ENCODE measurements around the gene ERCC1.
A peak's percentile ranks its signal among the peaks of the same experiment; 100 is the strongest.

The ERCC1 gene

DNA sequence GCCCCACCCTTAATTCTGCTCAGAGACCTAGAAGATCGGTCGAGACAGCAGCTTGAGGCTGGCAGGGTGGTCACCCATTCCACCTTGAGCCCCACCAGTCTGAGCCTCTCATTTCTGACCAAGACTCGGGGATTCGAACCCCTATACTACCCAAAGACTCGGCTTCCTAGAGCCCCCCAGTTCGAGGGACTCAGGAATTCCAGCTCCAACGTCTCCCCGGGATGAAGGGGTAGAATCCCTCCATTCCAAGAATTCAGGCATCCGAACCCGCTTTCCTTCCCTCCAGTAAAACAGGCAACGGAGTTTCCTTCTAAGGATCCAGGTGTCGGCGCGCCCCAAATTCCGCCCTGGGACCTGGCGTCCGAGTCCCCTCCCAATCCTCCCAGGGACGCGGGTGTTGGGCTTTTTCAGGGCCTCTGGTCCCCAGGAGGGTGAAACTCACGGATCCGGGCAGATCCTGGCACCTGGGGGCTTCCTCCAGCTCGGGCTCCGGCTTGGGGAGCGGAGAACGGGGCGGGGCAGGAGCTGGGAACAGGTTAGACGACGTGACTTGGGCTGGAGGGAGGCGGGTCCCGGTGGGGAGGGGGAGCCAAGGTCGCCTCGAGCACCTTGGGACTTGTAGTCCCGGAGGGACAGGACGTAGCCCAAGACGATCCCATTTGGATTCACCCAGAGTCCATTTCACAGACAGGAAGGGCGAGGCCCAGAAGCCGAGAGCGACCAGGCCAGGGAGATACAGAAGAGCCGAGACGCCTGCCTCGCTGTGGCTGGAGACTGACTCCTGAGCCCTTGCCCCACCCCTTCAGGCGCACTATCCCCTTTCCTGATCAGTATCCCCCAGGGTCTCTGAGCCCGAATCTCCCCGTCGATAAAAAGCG lies 18.9 kb downstream of the ERCC1 start, which contains the start of gene PPP1R13L:
Gene PPP1R13L (minus strand): TSS at position 513 of the 878 bp plus-strand sequence. CDS start 6,751 bp downstream, outside the sequence.
- no peak for DNase-seq

DNA sequence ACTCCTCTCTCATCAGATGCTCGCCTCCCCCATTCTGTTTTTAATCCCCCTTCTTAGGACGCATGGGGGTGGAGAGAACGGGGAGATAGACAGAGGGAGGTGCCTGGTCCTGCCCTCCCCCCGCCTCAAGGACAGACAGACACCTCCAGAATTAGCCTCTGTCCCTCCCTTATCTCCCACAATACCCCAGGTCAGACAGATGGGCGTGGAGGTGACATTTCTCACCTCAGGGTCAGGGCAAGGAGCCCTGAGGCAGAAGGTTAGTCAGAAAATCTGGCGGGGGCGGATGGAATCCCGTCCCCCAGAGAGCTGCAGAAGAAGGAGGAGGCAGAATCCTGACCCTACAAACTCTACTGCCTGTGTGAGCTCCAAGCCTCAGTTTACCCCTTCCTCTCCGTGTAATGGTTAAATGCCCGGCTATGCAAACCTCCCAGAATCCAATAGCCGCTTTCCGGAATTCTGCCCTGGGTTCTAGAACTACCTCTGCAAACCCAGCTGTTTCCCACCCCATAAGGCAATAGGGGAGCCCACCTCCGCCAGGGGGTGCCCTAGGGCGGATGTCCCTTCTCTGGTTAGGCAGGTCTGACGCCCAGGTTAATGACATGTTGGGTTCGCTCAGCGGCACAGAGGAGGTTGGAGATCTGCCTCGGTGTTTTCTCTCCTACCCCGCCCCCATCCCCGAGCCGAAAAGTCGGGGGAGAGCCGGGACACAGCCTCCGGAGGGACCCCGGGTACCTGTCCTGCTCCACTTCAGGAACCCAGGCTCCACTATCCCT lies 19.7 kb downstream of the ERCC1 start:
- DNase-seq, result peak; percentile 27 to 54 (median 47)

DNA sequence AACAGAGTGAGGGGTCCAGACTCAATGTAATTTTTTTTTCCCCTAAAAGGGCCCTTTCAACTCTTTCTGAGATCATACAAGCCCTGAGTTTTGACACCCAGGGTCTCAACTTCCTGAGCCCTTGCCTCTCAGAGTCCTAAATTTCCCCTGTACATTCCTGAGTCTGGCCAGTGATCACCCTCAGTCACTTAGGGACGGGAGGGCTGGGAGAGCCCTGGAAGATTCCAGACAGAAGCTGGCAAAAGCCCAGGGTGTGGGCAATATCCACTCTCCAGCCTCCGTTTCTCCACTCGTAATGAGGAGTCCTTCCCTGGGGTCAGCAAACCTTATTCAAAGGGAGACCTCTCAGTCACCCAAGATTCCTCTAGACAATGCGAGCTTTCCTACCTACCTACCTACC lies 20.4 kb downstream of the ERCC1 start:
- no peak for DNase-seq

DNA sequence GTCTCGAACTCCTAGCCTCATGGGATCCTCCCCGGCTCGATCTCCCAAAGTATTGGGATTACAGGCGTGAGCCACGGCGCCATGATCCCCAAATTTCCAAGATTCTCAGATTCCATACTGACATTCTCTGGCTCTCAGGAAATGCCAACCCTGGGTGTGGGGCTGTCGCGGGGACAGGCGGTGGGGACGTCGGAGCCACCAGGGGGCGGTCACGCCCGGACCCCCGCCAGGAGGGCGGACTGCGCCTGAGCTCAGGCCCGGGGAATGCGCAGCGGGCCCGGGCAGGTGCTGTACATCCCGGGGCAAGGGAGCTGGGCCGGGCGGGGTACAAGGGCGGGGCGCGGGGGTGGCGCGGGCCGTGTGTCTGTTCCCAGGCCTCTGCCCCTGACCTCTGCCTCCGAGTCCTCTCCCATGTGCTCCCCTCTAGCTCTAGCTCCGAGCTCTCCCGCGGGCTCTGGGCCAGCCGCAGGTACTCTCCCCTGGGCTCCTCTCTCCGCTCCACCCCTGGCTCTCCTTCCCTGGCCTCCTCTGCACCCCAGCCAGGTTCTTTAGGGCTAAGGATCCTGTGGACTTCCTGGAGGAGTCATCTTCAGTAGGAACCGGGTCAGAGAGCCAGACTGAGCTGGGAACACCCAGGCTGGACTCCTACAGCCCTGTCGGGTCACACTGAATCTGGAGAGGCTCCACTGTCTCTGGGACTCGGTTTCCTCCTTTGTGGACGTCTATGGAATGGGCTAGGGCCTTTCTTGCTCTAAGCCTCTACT lies 21.2 kb downstream of the ERCC1 start:
- no peak for DNase-seq

DNA sequence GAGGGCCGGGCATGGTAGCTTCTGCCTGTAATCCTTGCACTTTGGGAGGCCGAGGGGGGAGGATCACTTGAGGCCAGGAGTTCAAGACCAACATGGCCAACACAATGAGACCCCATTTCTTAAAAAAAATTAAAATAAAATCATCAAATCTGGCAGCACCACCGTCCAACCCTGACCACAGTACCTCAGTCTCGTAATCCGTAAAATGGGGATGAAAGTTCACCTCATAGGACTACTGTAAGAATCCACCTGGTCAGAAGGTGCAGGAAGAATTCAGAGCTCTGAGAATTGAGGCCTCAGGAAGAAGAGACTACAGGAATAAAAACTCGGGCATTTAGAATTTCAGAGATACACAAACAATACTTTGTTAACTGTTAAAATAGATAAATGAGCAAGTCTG lies 21.9 kb downstream of the ERCC1 start:
- DNase-seq, result no peak

DNA sequence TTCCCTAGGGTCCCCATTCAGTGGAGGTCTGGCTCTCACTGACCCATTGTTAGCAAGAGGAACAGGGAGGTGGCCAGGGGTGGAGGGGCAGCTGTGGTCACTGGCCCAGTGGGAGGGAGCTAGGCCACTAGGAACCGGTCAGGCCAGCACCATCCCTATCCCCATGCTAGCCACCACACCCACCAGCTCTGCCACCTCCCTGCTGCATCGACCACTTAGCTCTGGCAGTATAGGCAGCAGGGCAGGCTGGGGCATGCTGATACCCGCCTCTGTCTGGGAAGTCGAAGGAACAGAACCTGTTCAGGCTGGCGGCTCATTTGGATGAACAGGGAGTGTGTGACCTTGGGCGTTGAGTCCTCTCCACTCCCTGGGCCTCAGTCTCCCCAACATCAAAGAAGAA lies 23.5 kb downstream of the ERCC1 start:
- DNase-seq, result no peak

DNA sequence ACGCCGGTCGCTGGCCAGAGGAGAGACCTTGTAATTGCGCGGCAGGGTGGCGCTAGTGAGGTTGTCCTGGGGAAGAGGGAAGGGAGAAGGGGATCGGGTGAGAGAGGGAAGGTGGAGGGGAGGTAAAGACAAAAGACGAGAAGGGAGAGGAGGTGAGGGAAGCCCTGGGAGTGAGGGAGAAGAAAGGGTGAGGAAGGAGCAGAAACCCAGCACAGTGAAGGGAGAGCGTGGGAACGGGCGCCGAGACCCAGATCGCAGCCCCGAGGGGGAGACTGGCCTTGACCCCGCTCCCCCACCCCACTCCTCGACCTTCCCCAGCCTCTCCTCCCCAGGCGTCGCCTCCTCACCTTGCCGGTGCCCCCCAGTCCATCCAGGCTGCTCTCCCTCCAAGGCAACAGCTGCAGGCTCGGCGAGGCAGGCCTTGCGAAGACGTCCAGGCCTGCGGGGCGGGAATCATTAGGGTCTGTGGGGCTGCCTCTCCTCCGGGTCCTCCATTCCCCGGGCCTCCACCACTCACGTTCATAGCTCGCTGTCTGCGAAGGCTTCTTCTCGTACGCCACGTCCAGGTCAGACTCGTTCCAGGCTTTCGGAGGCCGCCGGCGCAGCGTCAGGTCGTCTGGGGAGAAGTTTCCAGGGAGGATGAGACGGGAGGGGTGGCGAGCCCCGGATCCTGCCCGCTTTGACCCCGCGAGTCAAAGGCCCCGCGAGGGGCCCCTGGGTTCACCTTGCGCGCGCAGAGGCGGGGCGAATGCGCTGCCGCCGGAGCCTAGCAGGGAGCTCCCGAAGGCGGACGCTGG lies 27.7 kb downstream of the ERCC1 start:
- DNase-seq, result no peak

DNA sequence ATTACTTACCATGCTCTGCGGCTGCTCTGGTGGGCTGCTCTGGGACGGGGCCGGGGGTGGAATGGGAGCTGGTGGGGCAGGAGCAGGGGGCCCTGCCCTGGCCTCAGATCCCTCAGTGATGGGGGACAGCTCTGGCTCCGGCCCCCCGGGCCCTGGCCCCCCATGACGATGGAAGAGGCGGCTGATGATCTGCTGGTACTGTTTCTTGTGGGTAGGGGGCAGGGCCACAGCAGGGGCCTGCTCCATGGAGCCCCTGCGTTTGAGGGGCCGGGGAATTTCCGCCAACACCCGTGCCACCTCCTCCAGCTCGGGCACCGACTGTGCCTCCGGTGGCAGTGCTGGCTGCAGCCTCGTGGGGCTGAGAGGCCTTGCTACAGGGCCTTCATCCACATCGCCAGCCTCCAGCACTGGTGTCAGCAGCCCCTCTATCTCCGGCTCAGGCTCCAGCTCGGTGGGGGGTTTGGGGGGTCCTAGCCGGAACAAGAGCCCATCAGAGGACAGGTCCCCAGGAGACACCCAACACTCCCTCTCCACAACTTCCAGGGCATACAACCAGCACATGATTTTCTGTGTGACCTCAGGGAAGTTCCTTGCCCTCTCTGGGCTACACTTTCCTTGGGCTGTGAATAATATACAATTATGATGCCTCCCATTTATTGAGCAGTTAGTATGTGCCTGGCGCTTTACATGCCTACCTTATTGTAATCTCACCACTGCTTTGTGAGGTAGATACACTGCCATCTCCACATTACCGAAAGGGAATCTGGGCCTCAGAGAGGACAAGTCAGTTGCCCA lies 31.6 kb downstream of the ERCC1 start:
- DNase-seq, result no peak

DNA sequence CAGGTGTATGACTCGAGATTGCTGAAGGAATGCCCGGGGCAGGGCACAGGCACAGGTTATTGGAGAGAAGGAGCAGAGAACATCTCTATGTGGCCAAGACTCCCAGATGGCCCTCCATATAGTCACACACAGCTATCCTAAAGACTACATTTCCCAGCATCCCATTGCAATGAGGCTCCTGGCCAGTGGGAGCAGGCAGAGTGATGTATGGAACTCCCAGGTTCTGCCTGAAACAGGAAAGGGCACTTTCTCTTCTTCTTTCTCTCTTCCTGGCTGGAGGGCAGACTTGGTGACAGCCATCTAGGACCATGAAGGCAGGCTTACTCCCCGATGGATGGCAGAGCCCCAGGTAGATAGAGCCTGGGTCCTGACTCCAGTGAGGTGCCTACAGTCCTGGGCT lies 32.4 kb downstream of the ERCC1 start:
- no peak for DNase-seq

DNA sequence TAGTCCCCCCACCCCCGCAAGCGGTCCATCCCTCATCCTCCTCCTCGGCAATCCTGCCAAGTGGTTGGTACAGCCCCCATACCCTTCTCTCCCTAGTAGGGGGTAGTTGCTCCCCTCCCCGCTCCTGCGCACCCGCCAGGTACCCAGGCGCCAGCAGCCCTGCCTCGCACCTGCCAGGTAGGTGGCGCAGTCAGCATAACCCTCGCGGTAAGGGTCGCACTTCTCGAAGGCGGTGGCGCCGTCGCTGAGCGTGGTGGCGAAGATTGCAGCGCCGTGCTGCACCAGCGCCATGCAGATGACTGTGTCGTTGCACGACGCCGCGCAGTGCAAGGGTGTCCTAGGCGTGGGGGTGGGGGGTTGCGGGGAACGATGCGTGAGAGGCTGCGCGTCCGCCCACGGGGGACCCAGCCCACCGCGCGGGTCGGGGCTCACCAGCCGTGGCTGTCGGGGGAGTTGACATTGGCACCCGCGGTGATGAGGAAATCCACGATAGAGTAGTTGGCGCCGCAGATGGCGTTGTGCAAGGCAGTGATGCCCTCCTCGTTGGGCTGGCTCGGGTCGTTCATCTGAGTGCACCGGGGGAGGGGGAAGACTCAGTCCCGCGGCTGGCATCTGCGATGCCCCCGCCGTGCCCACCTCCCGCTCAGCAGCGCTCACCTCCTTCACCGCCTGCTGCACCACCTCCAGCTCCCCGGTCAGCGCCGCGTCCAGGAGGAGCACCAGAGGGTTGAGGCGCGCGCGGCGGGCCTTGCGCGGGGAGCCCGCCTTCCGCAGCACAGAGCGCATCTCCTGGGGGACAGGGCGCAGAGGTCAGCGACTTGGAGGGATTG lies 38.1 kb downstream of the ERCC1 start:
- DNase-seq, result no peak

DNA sequence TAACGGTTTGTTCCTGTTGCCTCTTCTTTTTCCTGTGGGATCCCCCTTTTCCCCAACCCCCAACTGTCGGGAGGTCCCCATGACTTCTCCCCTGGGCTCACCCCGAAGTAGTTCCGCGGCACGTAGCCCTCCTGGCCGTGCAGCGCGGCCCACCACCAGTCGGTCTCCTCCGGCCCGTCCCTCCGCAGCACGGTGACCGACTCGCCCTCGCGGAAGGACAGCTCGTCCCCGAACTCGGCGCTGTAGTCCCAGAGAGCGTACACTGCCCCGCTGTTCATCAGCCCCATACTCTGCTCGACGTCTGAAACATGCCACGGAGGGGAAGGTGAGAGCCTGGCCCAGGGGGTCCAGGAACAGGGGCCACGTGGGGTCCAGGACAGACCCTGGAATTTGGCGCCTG lies 41.3 kb downstream of the ERCC1 start:
- no peak for DNase-seq

DNA sequence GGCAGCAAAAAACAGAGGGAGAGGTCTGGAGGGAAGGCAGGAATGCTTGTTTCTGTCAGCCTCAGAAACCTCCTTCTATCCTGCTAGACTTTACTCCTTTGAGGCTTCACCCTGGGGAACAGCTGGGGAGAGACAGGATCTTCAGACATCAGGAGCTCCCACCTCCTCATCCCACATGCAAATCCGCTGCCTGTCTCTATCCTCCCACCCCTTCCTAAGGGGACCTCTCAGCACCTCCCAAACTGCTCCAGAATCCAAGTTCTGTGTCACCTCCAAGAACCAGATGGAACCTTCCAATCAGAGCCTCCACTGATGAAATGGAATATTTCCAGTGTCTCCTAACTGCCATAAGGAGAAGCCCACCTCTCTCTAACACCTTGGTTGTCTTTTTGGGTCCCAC lies 43.6 kb downstream of the ERCC1 start:
- DNase-seq, result no peak

DNA sequence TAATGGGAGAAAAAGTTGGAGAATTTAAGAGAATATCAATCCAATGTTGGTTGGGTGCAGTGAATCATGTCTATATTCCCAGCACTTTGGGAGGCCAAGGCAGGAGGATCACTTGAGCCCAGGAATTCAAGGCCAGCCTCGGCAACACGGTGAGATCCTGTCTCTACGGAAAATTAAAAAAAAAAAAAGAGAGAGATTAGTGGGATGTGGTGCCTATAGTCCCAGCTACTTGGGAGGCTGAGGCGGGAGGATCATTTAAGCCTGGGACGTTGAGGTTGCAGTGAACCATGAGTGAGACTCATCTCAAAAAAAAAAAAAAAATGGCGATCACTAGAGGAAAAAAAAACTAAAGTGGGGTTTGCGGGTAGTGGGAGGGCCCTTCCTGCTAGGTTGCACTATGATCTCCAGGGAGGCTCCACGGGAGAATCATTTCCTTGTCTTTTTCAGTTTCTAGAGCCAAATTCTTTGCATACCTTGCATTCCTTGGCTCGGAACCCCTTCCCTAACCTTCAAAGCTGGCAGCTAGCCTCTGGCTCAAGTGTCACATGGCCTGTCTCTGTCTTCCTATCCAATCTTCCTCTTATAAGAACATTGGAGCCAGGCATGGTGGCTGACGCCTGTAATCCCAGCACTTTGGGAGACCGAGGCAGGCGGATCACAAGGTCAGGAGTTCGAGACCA lies 47.5 kb downstream of the ERCC1 start:
- no peak for DNase-seq

DNA sequence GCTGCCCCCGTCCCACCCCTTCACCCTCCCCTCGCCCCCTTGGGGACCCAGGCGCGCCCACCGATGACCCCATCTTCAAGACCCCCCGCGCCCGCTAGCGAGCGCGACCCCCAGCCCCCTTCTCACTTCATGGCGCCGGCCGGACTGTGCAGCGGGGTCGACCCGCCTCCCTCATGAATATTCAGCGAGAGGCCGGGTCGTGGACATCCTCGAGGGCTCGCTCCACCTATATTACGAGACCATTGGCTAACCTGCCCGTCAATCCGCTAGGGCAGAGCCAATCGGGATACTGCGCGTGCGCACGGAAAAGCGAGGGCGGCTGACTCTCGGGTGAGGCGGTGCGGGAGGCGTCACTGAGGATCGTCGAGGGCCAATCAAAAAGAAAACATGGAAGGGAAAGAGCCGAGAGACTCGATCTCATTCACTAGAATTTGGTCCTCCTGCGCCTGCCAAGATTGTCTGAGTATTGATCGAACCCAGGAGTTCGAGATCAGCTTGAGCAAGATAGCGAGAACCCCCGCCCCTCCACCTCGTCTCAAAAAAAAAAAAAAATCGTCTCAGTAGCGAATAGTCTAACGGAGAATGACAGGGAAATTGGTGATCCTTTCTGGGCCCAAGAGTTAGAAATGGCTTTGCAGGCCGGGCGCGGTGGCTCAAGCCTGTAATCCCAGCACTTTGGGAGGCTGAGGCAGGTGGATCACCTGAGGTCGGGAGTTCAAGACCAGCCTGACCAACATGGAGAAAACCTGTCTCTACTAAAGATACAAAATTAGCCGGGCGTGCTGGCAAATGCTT lies 53.1 kb downstream of the ERCC1 start, which contains the start of gene ERCC2:
Gene ERCC2 (minus strand): TSS at position 164 of the 795 bp plus-strand sequence. CDS start 33 bp downstream, at position 131.
- peak; percentile 97 to 98 (median 98) for DNase-seq

DNA sequence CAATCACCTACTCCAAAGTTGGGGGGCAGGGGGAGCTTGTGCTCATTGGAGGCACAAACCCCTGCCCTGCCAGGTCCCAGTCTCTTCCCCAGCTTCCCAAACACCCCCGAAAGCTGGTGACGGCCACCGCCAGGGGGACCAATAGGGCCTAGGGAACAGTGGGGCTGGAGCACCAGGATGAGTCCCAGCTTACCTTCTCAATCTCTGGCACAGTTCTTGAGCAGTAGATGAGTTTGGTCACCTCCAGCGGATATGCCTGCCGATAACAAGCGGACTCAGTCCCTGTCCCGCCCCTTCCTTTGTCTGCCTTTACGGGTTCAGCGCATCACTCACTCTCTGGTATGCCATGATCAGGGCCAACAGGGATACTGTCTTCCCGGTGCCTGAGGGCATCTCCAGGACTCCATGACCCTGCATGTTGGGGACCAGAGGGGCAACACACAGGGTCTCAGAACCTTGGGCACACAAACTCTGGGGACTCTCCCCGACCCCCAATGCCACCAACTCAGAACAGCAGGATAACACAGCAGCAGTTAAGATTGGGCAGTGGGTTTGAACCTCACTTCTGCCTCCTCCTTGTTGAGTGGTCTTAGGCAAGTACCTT lies 54.9 kb downstream of the ERCC1 start:
- no peak for DNase-seq

DNA sequence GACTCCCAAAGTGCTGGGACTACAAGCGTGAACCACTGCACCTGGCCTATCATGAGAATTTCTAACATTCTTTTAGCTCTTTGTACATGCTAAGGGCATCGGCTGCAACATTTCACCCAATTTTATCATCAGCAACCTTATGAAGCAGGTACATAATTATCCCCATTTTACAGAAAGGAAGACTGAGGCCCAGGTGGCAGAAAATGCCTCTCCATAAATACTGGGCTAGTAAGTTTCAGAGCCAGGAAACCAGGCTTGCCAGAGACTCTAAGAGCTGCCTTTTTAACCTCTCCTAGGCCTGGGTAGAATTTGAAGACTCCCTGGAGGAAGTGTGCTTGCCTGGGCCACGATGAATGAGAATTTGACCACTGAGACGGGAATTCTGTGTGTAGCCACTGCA lies 55.6 kb downstream of the ERCC1 start:
- no peak for DNase-seq

DNA sequence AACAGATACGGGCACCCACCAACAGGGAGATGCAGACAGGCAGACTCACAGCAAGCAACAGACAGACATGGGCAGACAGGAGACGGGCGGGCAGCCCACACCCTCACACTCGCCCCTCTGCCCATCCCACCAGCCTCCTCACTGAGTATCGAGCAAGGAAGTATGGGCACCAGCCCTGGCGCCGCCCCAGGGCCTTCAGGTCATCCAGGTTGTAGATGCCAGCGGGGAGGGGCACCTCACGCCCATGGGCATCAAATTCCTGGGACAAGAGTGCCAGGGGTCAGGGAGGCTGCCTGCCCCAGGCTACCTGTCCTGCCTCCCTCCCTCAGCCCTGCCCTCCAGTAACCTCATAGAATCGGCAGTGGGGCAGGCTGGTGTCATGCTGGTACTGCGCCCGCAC lies 59.0 kb downstream of the ERCC1 start:
- no peak for DNase-seq

DNA sequence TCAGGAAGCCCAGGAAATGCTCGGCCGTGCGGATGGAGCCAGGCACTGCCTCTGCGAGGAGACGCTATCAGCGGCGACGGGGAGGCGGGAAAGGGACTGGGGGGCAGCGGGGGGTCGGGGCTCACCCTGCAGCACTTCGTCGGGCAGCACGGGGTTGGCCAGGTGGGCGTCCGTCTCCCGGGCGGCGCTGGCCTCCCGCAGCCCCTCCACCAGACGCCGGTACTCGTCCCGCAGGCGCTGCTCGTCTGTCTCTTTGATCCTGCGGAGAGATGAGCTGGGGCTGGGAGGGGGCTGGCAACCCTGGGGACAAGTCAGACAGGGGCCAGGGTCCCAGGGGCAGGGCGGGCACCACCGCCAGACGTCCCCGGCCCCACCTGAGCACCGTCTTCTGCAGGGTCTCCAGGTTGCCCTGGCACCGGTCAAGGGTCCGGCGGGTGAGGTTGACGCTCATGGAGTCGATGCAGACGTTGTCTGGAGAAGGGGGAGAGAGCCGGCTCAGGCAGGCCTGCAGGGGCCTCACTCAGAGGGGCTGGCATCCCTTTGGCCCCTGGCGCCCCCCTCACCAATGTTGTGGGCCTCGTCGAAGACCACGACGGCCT lies 59.8 kb downstream of the ERCC1 start:
- no peak for DNase-seq
